HG03060 (cell line): ENCODE measurements around the gene FBH1.

Experiments used
- ATAC-seq: cut with Tn5 transposase; IDR thresholded peaks from one replicate; pipeline ENCODE4 v1.9.1; 2021; ENCODE audit warnings: low read depth, moderate number of reproducible peaks; ENCODE audit not compliant: unreplicated experiment

FBH1 gene

DNA sequence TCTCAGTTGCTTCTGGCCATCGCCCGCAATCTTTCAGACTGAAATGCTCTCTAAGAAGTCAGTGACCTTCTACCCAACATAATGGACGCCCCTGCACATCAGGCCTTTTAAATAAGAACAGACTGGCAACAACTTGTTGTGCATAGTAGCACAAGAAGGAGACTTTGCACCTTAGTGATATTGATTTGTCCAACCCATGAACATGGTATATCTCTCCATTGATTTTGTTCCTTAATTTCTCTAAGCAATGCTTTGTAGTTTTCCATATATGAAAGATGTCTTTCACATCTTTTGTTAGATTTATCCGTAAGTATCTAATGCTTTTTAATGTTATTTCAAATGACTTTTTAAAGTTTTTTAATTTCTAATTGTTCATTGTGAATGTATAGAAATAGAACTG, 83.0 kb downstream of the FBH1 start:
- ATAC-seq: no peak

- peak; percentile 69 for ATAC-seq
Measured at GRCh38 chr10:5975641-5976473, 85.8 kb downstream of the FBH1 start.

GRCh38 chr10:5976512-5977470, 86.7 kb downstream of the FBH1 start:
- no peak for ATAC-seq

- ATAC-seq: peak; percentile 28
Measured at GRCh38 chr10:5977471-5978229, 87.6 kb downstream of the FBH1 start, which contains the start of gene IL15RA. TSS of gene IL15RA (minus strand) at chr10:5977543. CDS start at chr10:5977492, 51 bp downstream.

- no peak for ATAC-seq
Measured at GRCh38 chr10:5978230-5978489, 88.1 kb downstream of the FBH1 start.

DNA sequence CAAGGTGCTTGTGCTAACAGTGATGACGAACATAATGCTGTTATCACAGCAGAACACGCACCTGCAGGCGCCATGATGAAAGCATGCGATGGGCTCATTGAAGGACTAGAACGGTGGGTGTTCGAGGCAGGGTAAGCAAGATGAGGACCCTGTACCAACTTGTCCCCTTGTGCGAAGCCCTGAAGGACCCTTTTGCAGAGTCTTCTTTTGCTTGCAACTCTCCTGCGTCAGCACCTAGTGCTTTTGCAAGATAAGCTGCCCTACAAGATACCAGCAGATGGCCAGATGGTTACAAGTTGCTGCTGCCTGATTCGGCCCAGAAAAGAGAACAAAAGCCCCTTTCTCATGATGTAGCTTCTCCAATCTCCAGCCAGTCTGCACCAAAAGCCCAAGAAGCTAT, 91.5 kb downstream of the FBH1 start:
- no peak for ATAC-seq

DNA sequence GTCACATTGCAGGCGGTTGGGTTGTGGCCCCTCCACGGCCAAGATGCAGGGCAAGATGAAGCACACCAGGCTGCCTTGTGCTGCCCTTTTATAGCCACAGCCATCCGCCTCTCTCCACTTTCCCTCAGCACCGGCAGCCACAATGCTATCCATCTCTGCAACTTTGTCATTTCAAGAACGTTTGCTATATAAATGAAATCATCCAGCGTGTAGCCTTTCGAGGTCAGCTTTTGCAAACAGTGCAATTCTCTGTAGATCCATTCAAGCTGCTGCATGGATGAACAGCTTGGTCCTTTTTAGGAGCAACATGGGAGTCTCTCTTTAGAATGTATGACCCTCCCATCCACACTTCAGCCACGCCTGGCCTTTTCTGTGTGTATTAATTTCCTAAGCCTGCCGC, 93.7 kb downstream of the FBH1 start:
- ATAC-seq: no peak

DNA sequence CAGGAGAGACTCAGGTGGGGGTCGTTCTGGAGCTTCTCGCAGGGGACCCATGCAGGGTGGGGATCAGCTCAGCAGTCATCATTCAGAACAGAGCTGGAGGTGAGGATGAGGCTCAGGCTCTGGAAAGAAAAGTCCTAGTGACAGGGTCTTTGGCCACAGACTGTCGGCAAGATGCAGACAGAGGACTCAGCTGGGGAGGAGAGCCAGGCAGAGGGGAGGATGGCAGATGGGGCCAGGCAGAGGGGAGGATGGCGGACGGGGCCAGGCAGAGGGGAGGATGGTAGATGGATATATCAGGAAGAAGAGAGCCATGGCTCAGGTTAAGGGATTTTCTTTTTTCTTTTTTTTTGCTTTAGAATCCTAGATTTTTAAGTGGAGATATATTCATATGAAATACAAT, 95.0 kb downstream of the FBH1 start:
- no peak for ATAC-seq
